Nephron progenitor cell (in vitro differentiated cells): ENCODE measurements around the gene TNFAIP8L3.

Experiments used
- DNase-seq: peaks from one replicate; pipeline ENCODE4 v3.0.0; 2021
- H3K27ac Mint-ChIP-seq: 2 replicates; pipeline ENCODE4 v1.8.0; 2021; ENCODE audit warnings: mild to moderate bottlenecking, moderate library complexity, mixed read lengths
- H3K27me3 Mint-ChIP-seq: 2 replicates; pipeline ENCODE4 v1.8.0; 2021; ENCODE audit warnings: mild to moderate bottlenecking, low read depth, mixed read lengths; ENCODE audit not compliant: poor library complexity
- H3K36me3 Mint-ChIP-seq: 2 replicates; pipeline ENCODE4 v1.8.0; 2021; ENCODE audit warnings: low read depth, mixed read lengths
- H3K4me1 Mint-ChIP-seq: 2 replicates; pipeline ENCODE4 v1.8.0; 2021; ENCODE audit warnings: mixed read lengths
- H3K4me3 Mint-ChIP-seq: 2 replicates; pipeline ENCODE4 v1.8.0; 2021; ENCODE audit warnings: mild to moderate bottlenecking, moderate library complexity, mixed read lengths
- H3K9me3 Mint-ChIP-seq: 2 replicates; pipeline ENCODE4 v1.8.0; 2021; ENCODE audit warnings: mild to moderate bottlenecking, moderate library complexity, mixed read lengths
- TF ChIP-seq, protein P1 (sequence below): fragments of 200-600 bp; sonication (generic); IDR thresholded peaks from 2 replicates; pipeline ENCODE4 v1.5.0; 2021; ENCODE audit warnings: antibody characterized with exemption

TNFAIP8L3 gene

DNA sequence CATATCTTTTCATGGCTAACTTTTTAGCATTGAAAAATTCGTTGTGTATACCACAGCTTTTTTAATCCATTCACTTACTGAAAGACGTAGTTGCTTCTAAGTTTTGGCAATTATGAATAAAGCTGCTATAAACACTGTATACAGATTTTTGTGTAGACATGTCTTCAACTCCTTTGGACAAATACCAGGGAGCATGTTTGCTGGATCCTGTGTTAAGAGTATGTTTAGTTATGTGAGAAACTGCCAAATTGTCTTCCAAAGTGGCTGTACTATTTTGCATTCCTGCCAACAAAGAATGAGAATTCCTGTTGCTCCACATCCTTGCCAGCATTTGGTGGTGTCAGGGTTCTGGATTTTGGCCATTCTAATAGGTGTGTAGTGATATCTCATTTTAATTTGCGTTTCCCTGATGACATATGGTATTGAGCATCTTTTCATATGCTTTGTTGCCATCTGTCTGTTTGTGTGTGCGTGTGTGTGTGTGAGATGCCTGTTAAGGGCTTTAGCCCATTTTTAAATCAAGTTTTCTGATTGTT, 87.5 kb downstream of the TNFAIP8L3 start:
- DNase-seq = no peak
- peaks cover 46% of the 10 kb centered on the region for H3K36me3 Mint-ChIP-seq
- H3K4me1 Mint-ChIP-seq = no peaks in the 10 kb centered on the region
- H3K9me3 Mint-ChIP-seq = peaks cover 24% of the 10 kb centered on the region
- no peaks in the 10 kb centered on the region for H3K27me3 Mint-ChIP-seq
- TF ChIP-seq, protein P1, sequence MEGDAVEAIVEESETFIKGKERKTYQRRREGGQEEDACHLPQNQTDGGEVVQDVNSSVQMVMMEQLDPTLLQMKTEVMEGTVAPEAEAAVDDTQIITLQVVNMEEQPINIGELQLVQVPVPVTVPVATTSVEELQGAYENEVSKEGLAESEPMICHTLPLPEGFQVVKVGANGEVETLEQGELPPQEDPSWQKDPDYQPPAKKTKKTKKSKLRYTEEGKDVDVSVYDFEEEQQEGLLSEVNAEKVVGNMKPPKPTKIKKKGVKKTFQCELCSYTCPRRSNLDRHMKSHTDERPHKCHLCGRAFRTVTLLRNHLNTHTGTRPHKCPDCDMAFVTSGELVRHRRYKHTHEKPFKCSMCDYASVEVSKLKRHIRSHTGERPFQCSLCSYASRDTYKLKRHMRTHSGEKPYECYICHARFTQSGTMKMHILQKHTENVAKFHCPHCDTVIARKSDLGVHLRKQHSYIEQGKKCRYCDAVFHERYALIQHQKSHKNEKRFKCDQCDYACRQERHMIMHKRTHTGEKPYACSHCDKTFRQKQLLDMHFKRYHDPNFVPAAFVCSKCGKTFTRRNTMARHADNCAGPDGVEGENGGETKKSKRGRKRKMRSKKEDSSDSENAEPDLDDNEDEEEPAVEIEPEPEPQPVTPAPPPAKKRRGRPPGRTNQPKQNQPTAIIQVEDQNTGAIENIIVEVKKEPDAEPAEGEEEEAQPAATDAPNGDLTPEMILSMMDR = no peak
- no peak overlapping the region for H3K4me3 Mint-ChIP-seq
- no peak overlapping the region for H3K27ac Mint-ChIP-seq
